Jurkat, Clone E6-1 (cell line): Measurements from ENCODE around the gene ADAD2.
A peak's percentile ranks its signal among the peaks of the same experiment; 100 is the strongest.
"Not testable (repeated sequence)": the region's sequence is repeated elsewhere in the genome, so short reads cannot be mapped to it uniquely, and the experiment has no call there.

ENCODE experiments used
- DNase-seq: peaks from one replicate; pipeline ENCODE4 v3.0.0-alpha.2; 2011; ENCODE audit warnings: low read depth, low spot score
- H3K4me3 ChIP-seq: 2 replicates; pipeline ENCODE4 v1.5.1; 2011; ENCODE audit warnings: mild to moderate bottlenecking, low read length, control low read depth, moderate library complexity

The ADAD2 gene

GRCh38 chr16:84194018-84194417, 3.1 kb downstream of the ADAD2 start:
- no peak for DNase-seq
- H3K4me3 ChIP-seq, result peak overlapping the region; percentile 32

GRCh38 chr16:84194470-84195200, 3.7 kb downstream of the ADAD2 start:
- peak; percentile 73 for DNase-seq
- peak overlapping the region; percentile 32 for H3K4me3 ChIP-seq

GRCh38 chr16:84195201-84196093, 4.5 kb downstream of the ADAD2 start:
- H3K4me3 ChIP-seq, result no peak overlapping the region
- no peak for DNase-seq

GRCh38 chr16:84196101-84196500, 5.1 kb downstream of the ADAD2 start:
- DNase-seq, result no peak

GRCh38 chr16:84196727-84197394, 5.9 kb downstream of the ADAD2 start:
- no peak overlapping the region for H3K4me3 ChIP-seq
- DNase-seq, result no peak

More at GRCh38 chr16:84196101-84196500, 5.1 kb downstream of the ADAD2 start:
- no peak overlapping the region for H3K4me3 ChIP-seq

GRCh38 chr16:84197466-84198128, 6.6 kb downstream of the ADAD2 start:
- H3K4me3 ChIP-seq, result no peak overlapping the region
- DNase-seq, result no peak

- no peak for DNase-seq
- no peak overlapping the region for H3K4me3 ChIP-seq
Observed at GRCh38 chr16:84198401-84198800, 7.4 kb downstream of the ADAD2 start.

GRCh38 chr16:84199097-84199496, 8.1 kb downstream of the ADAD2 start:
- H3K4me3 ChIP-seq, result no peak overlapping the region
- DNase-seq, result no peak

- H3K4me3 ChIP-seq, result no peak overlapping the region
- DNase-seq, result no peak
Observed at GRCh38 chr16:84199861-84200260, 8.9 kb downstream of the ADAD2 start.

- H3K4me3 ChIP-seq, DNase-seq: not testable (repeated sequence)
Observed at GRCh38 chr16:84204551-84204950, 13.6 kb downstream of the ADAD2 start.

GRCh38 chr16:84205123-84205522, 14.2 kb downstream of the ADAD2 start:
- not testable (repeated sequence) for DNase-seq, H3K4me3 ChIP-seq

GRCh38 chr16:84205976-84206691, 15.2 kb downstream of the ADAD2 start:
- DNase-seq, result no peak
- H3K4me3 ChIP-seq, result no peak overlapping the region

- H3K4me3 ChIP-seq, result no peak overlapping the region
- no peak for DNase-seq
Observed at GRCh38 chr16:84207251-84207650, 16.3 kb downstream of the ADAD2 start.

- no peak overlapping the region for H3K4me3 ChIP-seq
- DNase-seq, result no peak
Observed at GRCh38 chr16:84207879-84208278, 16.9 kb downstream of the ADAD2 start.

GRCh38 chr16:84209989-84210388, 19.0 kb downstream of the ADAD2 start:
- DNase-seq, result peak; percentile 17
- no peak overlapping the region for H3K4me3 ChIP-seq

GRCh38 chr16:84212154-84212553, 21.2 kb downstream of the ADAD2 start:
- no peak overlapping the region for H3K4me3 ChIP-seq
- DNase-seq, result no peak

GRCh38 chr16:84212631-84213030, 21.7 kb downstream of the ADAD2 start:
- DNase-seq, result no peak

GRCh38 chr16:84214451-84215066, 23.6 kb downstream of the ADAD2 start:
- no peak for DNase-seq
- H3K4me3 ChIP-seq, result no peak overlapping the region

More at GRCh38 chr16:84212631-84213030, 21.7 kb downstream of the ADAD2 start:
- H3K4me3 ChIP-seq, result no peak overlapping the region
